ACHN (cell line): ENCODE data around the gene ZSCAN10.
"Not testable (repeated sequence)": the region's sequence is repeated elsewhere in the genome, so short reads cannot be mapped to it uniquely, and the experiment has no call there.

Source experiments
- DNase-seq: peaks from one replicate; pipeline ENCODE4 v3.0.0-alpha.2; 2015
- in situ Hi-C: cut with HindIII; loops from 2 replicates; pipeline ENCODE4 v1.10.0; 2017; ENCODE audit warnings: low sequenced_read_pairs, low pct_ligation_motif_present, low pct_unique_long_range_greater_than_20kb

The ZSCAN10 gene

DNA sequence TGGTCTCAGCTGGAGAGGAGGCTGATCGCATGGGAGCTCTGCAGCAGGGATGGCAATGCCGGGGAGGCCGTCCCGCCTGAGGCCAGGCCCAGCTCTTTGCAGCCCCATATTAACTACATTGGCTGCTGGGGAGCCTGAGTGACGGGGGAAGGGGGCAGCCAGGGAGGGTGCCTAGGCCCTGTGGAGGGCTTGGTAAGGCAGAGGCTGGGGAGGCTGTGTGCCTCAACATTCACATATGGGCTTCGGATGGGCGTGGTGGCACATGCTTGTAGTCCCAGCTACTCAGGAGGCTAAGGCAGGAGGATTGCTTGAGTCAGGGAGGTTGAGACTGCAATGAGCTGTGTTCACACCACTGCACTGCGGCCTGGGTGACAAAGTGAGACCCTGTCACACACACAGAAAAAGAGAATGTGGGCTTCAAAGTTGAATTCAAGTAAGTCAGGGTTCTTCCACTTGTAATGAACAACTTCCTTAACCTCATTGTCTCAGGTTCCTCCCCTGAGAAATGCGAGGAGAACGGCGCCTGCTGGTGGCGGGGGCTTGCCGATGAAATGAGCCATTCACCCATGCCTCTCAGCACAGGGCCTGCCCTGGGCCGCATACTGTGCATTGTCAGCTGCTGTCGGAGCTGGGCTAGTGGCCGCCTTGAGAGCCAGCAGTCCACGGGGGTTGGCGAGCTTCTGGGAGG, 26.4 kb downstream of the ZSCAN10 start:
- in situ Hi-C loops, DNase-seq: not testable (repeated sequence)

- DNase-seq, in situ Hi-C loops: not testable (repeated sequence)
These were observed 26.9 kb downstream of the ZSCAN10 start for GRCh38 chr16:3072148-3072547.

- in situ Hi-C loops = no loop called here
- DNase-seq = no peak
These were observed 27.4 kb downstream of the ZSCAN10 start for GRCh38 chr16:3071655-3072054.

DNA sequence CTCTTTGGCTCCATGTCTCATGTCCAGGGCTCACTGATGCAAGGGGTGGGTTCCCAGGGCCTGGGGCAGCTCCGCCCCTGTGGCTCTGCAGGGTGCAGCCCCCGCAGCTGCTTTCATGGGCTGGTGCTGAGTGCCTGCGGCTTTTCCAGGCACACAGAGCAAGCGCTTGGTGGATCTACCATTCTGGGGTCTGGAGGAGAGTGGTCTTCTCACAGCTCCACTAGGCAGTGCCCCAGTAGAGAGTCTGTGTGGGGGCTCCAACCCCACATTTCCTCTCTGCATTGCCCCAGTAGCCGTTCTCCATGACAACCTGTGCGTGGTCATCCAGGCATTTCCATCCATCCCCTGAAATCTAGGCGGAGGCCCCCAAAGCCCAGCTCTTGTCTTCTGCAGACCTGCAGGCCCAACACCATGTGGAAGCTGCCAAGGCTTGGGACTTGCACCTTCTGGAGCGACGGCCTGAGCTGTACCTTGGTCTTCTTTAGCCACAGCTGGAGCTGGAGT, 28.4 kb downstream of the ZSCAN10 start:
- no peak for DNase-seq
- in situ Hi-C loops = no loop called here

DNA sequence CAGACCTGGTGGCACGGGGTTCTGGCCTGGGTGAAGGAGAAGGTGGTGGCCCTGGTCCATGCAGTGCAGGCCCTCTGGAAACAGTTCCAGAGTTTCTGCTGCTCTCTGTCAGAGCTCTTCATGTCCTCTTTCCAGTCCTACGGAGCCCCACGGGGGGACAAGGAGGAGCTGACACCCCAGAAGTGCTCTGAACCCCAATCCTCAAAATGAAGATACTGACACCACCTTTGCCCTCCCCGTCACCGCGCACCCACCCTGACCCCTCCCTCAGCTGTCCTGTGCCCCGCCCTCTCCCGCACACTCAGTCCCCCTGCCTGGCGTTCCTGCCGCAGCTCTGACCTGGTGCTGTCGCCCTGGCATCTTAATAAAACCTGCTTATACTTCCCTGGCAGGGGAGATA, 29.9 kb downstream of the ZSCAN10 start:
- DNase-seq, in situ Hi-C loops: not testable (repeated sequence)

- in situ Hi-C loops = no loop called here
- no peak for DNase-seq
These were observed 30.6 kb downstream of the ZSCAN10 start for GRCh38 chr16:3068487-3068886.

DNA sequence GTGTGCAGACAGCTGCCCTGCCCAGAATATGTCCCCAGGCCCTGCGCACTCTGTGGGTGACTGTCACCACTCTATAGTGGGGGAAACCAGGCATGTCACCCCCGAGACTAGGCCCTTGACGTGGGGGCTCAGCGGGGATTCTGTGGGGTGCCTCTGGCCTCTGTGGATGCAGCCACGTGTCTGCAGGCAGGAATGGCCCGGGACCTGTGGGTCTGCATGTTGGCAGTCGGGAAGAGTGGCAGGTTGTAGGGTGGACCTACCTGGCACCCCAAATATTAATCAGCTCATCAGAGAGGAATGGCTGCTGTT, 32.7 kb downstream of the ZSCAN10 start:
- in situ Hi-C loops = no loop called here
- no peak for DNase-seq

DNA sequence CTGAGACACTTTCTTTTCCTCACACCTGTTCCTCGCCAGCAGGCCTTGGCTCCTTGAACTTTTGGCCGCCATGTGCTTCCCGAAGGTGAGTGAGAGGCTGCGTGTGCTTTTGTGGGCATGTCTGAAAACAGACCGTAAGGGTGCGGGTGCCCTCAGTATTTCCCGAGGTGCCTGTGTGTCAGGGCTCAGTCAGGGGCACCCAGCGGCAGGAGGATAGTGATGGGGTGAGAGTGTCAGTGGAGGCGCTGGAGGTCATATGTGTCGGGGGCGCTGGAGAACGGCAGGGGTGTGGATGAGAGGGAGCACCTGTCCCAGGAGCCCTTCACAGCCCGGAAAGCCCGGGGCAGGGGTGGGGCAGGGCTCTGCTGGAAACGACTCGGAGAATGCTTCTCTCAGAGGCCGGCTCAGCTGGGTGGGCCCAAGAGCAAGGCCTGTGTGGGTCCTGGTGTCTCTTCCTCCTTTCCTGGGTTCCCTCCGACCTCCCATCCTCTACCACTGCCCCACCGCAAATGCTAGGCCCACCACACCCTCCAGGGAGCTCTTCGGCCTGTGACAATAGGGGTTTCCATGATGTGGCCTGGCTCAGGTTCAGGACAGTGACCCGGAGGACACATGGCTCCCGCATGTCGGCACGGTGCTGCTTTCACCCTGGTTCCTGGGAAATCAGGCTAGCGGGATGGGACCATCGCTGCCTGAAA, 33.2 kb downstream of the ZSCAN10 start:
- no peak for DNase-seq
- in situ Hi-C loops = no loop called here

DNA sequence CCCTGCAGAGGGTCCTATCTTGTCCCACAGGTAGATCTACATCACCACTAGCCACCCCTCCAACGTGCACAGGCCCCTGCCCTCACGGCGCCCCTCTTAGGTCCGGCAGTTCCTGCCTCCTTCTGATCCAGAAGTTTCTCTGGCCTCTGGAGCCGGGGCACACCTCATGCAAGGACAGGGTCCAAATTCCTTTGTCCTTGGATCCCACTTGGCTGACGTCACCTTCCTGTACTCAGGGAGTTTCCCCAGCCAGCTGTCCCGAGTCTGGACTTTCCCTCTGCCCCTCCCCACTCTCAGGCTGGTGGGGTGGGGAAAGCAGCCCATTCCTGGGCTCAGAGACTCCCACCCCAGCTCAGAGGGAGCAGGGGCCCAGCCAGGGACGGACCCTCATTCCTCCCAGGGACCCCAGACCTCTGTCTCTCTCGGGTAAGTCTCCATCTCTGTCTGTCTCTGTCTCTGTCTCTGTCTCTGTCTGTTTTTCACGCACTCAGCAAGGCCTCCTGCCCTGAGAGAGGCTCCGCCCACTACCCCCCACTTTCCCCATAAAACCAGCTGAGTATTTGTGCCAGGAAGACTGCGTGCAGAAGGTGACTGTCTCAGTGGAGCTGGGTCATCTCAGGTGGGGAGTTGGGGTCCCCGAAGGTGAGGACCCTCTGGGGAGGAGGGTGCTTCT, 33.9 kb downstream of the ZSCAN10 start, which contains the start of gene IL32:
IL32 (plus strand) TSS at position 572 of the 673 bp plus-strand sequence. CDS start 172 bp downstream, outside the sequence.
- in situ Hi-C loops = no loop called here
- DNase-seq = peak; percentile 80

- no peak for DNase-seq
- in situ Hi-C loops = no loop called here
These were observed 35.3 kb downstream of the ZSCAN10 start for GRCh38 chr16:3063625-3064386.

- no peak for DNase-seq
- in situ Hi-C loops = no loop called here
These were observed 36.5 kb downstream of the ZSCAN10 start for GRCh38 chr16:3062553-3062952.

DNA sequence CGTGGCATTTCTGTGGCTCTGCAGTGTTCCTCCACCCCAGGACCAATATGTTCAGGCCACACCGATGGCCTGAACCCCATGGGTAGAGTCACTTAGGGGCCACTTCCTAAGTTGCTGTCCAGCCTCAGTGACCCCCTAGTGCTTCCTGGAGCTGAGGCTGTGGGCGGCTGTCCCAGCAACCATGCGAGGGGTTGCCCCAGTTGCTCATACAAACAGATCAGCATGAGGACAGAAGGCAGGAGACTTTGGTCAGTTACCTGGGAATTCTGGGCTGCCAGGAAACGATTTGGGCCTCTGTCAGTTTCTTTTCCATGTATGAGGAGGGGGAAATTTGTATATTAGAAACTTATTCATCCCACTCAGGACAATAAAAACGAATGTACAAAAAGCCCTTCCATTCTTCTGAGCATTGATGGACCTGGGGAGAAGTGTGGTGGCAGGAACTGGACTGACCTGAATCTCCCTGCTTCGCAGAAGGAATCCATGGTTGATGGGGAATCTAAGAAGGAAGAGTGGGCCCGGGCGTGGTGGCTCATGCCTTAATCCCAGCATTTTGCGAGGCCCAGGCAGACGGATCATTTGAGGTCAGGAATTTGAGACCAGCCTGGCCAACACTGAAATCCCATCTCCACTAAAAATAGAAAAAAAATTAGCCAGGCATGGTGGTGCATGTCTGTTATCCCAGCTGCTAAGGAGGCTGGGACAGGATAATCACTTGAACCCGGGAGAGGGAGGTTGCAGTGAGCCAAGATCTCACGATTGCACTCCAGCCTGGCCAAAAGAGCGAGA, 38.6 kb downstream of the ZSCAN10 start:
- no peak for DNase-seq
- in situ Hi-C loops = no loop called here

DNA sequence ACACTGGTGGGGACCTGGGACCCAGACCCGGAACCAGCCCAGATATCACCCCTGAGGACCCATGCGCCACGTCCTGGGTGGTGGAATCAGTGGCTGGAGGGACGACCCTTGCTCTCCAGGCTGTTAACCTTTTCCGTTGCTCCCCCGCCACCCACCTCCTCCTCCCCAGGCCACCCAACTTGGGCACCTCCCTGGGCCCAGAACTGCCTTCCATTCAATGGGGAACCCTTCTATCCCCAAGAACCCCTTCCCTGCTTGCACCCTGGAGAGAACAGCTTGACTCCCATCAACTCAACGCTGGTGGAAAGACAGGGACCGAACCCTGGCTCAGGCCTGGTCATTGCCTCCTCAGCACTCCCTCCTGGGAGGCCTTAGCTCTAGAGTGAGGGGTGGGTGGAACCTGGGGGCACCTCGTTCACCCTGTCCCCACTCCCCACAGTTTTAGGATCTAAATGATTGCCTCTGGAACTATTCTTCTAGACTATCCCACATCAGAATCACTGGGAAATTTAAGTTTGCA, 39.3 kb downstream of the ZSCAN10 start:
- DNase-seq = no peak
- in situ Hi-C loops = no loop called here

GRCh38 chr16:3059041-3059722, 39.9 kb downstream of the ZSCAN10 start:
- in situ Hi-C loops = no loop called here
- peak; percentile 91 for DNase-seq

DNA sequence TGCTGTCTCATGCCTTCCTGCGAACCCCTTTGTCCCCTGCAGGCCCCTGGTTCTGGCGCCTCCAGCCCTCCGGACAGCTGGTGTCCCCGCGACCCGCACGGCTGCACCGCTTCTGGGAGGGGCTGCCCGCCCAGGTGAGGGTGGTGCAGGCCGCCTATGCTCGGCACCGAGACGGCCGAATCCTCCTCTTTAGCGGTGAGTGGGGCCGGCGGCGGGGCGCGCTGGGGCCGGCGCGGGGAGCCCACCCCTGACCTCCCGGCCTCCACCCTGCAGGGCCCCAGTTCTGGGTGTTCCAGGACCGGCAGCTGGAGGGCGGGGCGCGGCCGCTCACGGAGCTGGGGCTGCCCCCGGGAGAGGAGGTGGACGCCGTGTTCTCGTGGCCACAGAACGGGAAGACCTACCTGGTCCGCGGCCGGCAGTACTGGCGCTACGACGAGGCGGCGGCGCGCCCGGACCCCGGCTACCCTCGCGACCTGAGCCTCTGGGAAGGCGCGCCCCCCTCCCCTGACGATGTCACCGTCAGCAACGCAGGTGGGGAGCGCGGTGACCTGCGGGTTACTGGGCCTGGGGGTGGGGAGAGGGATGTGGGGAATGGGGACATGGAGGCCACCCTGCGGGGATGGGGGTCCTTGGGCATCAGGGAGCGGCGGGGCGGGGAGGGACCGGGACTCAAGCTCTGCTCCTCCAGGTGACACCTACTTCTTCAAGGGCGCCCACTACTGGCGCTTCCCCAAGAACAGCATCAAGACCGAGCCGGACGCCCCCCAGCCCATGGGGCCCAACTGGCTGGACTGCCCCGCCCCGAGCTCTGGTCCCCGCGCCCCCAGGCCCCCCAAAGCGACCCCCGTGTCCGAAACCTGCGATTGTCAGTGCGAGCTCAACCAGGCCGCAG, 40.7 kb downstream of the ZSCAN10 start:
- in situ Hi-C loops = no loop called here
- DNase-seq = peak; percentile 71
